Gastrocnemius medialis (tissue), 4 donors: ENCODE measurements around the gene ERCC8. TPM values are rescaled to one million over a fixed set of nuclear protein-coding genes. Genes with fewer than 3 reads are reported as not detected.

ENCODE experiments used
- ATAC-seq, 2 donors: fragments of 150-250 bp; one replicate each; pipeline ENCODE4 v1.9.1; 2016
- DNase-seq, 2 donors: peaks; one replicate each; pipeline ENCODE4 v3.0.0-alpha.2; 2019
- H3K27ac ChIP-seq, 4 donors: fragments of 200-600 bp; sonication (generic); 1 replicate in 1 of 4; 2 replicates in 3 of 4; pipeline ENCODE4 v1.5.1; 2016 to 2018; ENCODE audit warnings: mild to moderate bottlenecking in 2 of 4, moderate library complexity in 1 of 4
- H3K27me3 ChIP-seq, 3 donors: fragments of 200-600 bp; sonication (generic) in 2 of 3; 1 replicate in 1 of 3; 2 replicates in 2 of 3; pipeline versions ENCODE4 v1.5.1 to v1.6.0; 2016 to 2019; ENCODE audit warnings: mild to moderate bottlenecking in 1 of 3, moderate library complexity in 1 of 3
- H3K36me3 ChIP-seq, 2 donors: fragments of 200-600 bp; sonication (generic) in 1 of 2; one replicate each; pipeline ENCODE4 v1.5.1; 2017 to 2018
- H3K4me1 ChIP-seq, 2 donors: fragments of 200-600 bp; sonication (generic) in 1 of 2; one replicate each; pipeline ENCODE4 v1.5.1; 2016 to 2017; ENCODE audit warnings: mild to moderate bottlenecking in 2 of 2
- H3K4me3 ChIP-seq, 4 donors: fragments of 200-600 bp; sonication (generic) in 3 of 4; 1 replicate in 1 of 4; 2 replicates in 3 of 4; pipeline ENCODE4 v1.5.1; 2016 to 2019; ENCODE audit warnings: mild to moderate bottlenecking in 2 of 4
- H3K9me3 ChIP-seq, 3 donors: fragments of 200-600 bp; sonication (generic) in 2 of 3; 1 replicate in 1 of 3; 2 replicates in 2 of 3; pipeline ENCODE4 v1.5.1; 2016 to 2019
- CTCF ChIP-seq, 5 experiments: fragments of 450-650 bp in 3 of 5; fragments of 200-600 bp in 2 of 5; sonication (generic) in 2 of 5; IDR thresholded peaks in 4 of 5; conservative IDR thresholded peaks in 1 of 5; 1 replicate in 4 of 5; 2 replicates in 1 of 5; pipeline ENCODE4 v1.5.1; 2016 to 2019; ENCODE audit warnings: antibody characterized with exemption in 5 of 5, mild to moderate bottlenecking in 3 of 5, moderate library complexity in 3 of 5
- POLR2A ChIP-seq, 2 donors: fragments of 450-650 bp; IDR thresholded peaks; one replicate each; pipeline ENCODE4 v1.6.1; 2017; ENCODE audit warnings: antibody characterized with exemption in 2 of 2, mild to moderate bottlenecking in 2 of 2, moderate library complexity in 2 of 2
- in situ Hi-C, 4 donors: fragments of 200-750 bp; cut with MboI; loops; one replicate each; pipeline versions ENCODE4 v1.15.0 to v1.8.0; 2017; ENCODE audit warnings: low sequenced_read_pairs in 4 of 4
- intact Hi-C: fragments of 100-400 bp; cut with DNase I; formaldehyde crosslinking; loops from one replicate; pipeline ENCODE4 v1.15.1; 2023; ENCODE audit warnings: low total_unique reads
- total RNA-seq, 4 donors: library from RNA; depleted of rRNA; stranded (reverse); fragments of >200 nt; gene quantifications; one replicate each; pipeline versions ENCODE4 v1.1.0 to v1.2.3, GENCODE V29; 2016

Gene ERCC8
- total RNA-seq, 4 donors from 2014 or later = 4.8 to 7.3 (median 5.6) TPM

DNA sequence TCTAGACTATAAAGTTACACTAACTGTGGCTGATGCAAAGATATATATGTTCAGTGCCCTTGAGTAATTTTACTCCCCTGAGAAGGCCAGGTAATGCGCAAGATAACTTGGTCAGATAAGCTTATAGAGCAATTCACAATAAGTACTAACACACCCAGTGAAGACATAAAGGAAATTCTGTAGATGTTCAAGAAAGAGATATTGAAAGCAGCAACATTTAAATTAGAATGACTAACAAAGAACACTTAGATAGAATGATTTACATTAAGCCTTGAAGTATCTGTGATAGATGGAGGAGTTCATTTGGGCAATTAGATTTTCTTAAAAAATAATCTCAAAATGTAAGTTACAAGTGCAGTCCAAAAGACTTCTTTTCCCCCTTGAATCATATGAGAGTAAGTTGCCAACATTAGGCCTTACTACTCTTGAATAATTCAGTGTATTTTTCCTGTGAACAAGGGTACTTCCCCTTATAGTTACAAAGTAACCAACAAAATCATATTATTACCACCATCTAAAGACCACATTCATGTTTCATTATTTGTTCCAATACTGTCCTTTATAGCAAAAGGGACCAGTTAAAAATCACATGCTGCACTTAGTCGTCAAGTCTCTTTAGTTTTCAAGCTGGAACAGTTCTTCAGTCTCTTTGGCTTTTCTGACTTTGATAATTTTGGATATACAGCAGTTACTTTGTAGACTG lies 56.4 kb downstream of the ERCC8 start:
- Histone ChIP-seq H3K27ac (no peak overlapping the region), H3K9me3 (no peaks in the 10 kb centered on the region), H3K4me3 (no peak overlapping the region), H3K36me3 (peaks cover 0 to 35% of the 10 kb centered on the region in 2 donors), H3K27me3 (no peaks in the 10 kb centered on the region), H3K4me1 (no peaks in the 10 kb centered on the region)
- DNase-seq = no peak
- TF ChIP-seq CTCF (IDR thresholded peaks at IDR 0.05 in 4 of 5, conservative IDR thresholded peaks at IDR 0.05 in 1 of 5) (no peak), POLR2A (IDR thresholded peaks at IDR 0.05) (no peak)
- intact Hi-C loops (no loop called here), in situ Hi-C loops (no loop called here)
- no peak for ATAC-seq

DNA sequence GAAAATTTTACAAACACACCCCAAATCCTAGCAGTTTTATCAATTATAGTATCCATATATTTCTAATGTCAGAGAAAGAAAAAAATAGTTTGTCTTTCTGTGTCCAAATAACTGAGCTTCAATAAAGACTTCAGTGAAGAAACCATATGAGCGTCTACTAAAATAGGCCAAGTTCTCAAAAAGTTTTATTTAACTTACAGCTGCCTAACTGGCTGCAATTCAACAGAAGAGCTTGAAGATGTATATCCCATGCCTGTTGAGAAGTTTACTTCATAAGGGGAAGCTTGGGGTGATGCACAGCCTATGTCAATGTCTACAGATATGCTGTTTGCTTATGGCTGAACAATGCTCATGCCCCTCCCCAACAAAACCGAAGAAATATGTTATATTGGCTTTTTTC lies 57.1 kb downstream of the ERCC8 start:
- H3K27me3 ChIP-seq = no peaks in the 10 kb centered on the region
- no peaks in the 10 kb centered on the region for H3K4me1 ChIP-seq
- H3K4me3 ChIP-seq = no peak overlapping the region
- in situ Hi-C loops (no loop called here), intact Hi-C loops (no loop called here)
- H3K36me3 ChIP-seq = peaks cover 0 to 29% of the 10 kb centered on the region in 2 donors
- H3K9me3 ChIP-seq = no peaks in the 10 kb centered on the region
- ATAC-seq (no peak), DNase-seq (no peak)
- no peak overlapping the region for H3K27ac ChIP-seq
- TF ChIP-seq POLR2A (IDR thresholded peaks at IDR 0.05) = no peak
- TF ChIP-seq CTCF (IDR thresholded peaks at IDR 0.05 in 4 of 5, conservative IDR thresholded peaks at IDR 0.05 in 1 of 5) = no peak

DNA sequence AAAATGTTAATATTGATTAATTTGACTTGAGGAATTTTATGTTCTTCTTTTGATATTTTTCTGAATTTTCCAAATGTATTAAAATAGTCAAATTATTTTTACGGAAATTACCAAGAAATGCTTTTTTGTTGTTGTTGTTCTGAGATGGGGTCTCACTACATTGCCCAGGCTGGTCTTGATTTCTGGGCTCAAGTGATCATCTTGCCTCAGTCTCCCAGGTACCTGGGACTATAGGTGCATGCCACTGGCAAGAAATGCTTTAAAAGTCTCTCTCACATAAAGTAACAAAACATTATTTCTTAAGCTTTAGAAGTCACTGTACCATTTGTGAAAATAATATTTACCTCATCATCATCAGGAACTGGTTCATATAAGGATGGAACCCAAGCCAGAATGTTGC lies 57.8 kb downstream of the ERCC8 start:
- intact Hi-C loops (no loop called here), in situ Hi-C loops (no loop called here)
- Histone ChIP-seq H3K4me1 (no peaks in the 10 kb centered on the region), H3K4me3 (no peak overlapping the region), H3K27me3 (no peaks in the 10 kb centered on the region), H3K27ac (no peak overlapping the region), H3K36me3 (peaks cover 0 to 28% of the 10 kb centered on the region in 2 donors), H3K9me3 (no peaks in the 10 kb centered on the region)
- TF ChIP-seq POLR2A (IDR thresholded peaks at IDR 0.05) (no peak), CTCF (IDR thresholded peaks at IDR 0.05 in 4 of 5, conservative IDR thresholded peaks at IDR 0.05 in 1 of 5) (no peak)
- DNase-seq = no peak
- ATAC-seq = no peak

- no peak overlapping the region for H3K27ac ChIP-seq
- no peaks in the 10 kb centered on the region for H3K9me3 ChIP-seq
- intact Hi-C loops = no loop called here
- peaks cover 0 to 36% of the 10 kb centered on the region in 2 donors for H3K36me3 ChIP-seq
- no peak for ATAC-seq
- no peak for DNase-seq
- no peaks in the 10 kb centered on the region for H3K27me3 ChIP-seq
- no peak overlapping the region for H3K4me3 ChIP-seq
- no peaks in the 10 kb centered on the region for H3K4me1 ChIP-seq
- TF ChIP-seq POLR2A (IDR thresholded peaks at IDR 0.05) (no peak), CTCF (IDR thresholded peaks at IDR 0.05 in 4 of 5, conservative IDR thresholded peaks at IDR 0.05 in 1 of 5) (no peak)
- in situ Hi-C loops = no loop called here
Measured at GRCh38 chr5:60886158-60886557, 58.7 kb downstream of the ERCC8 start.

DNA sequence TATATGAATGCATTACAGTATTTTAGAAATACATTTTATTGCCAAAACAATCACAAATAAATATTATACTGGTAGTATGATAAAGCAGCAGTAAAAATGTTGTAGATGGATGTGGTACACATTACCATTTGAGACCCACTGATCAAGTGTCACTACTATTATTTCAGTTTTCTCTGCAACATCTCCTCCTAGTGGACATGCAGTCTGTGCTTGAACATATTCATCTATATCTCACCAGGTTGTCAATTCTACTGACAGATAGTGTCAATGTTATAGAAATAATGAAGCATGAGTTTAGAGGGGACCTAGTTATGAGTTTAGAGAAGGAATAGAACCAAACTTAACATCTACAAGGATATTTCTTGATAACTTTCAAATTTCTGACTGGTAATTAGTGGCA lies 61.6 kb downstream of the ERCC8 start:
- TF ChIP-seq CTCF (IDR thresholded peaks at IDR 0.05 in 4 of 5, conservative IDR thresholded peaks at IDR 0.05 in 1 of 5) (no peak), POLR2A (IDR thresholded peaks at IDR 0.05) (no peak)
- no peak overlapping the region for H3K4me3 ChIP-seq
- peaks cover 0 to 24% of the 10 kb centered on the region in 2 donors for H3K36me3 ChIP-seq

More for the DNA sequence above, 61.6 kb downstream of the ERCC8 start:
- Histone ChIP-seq H3K27me3 (no peaks in the 10 kb centered on the region), H3K27ac (no peak overlapping the region), H3K9me3 (no peaks in the 10 kb centered on the region), H3K4me1 (no peaks in the 10 kb centered on the region)
- in situ Hi-C loops = no loop called here
- DNase-seq = no peak
- intact Hi-C loops = no loop called here
- no peak for ATAC-seq
